GM21367 (cell line): Measurements from ENCODE around the gene EIF4A2.
"Not testable (repeated sequence)": the region's sequence is repeated elsewhere in the genome, so short reads cannot be mapped to it uniquely, and the experiment has no call there.

Experiments
- ATAC-seq: cut with Tn5 transposase; IDR thresholded peaks from one replicate; pipeline ENCODE4 v1.9.1; 2021; ENCODE audit not compliant: unreplicated experiment

EIF4A2 gene

DNA sequence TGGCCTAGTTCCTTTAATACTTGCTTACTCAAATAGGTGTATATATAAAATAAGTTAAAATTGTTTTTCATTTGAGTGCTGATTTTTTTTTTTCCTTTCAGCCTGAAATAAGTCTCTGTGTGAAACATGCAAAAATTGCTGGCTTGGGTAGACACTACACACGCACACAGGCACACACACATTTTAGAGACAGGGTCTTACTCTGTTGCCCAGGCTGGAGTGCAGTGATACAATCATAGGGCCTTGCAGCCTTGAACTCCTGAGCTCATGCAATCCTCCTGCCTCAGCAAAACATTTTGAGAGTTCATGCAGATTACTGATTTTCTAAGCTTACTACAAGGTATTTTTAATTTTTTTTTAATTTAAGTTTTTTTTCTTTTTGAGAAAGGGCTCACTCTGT lies 35.6 kb downstream of the EIF4A2 start:
- no peak for ATAC-seq

- no peak for ATAC-seq
Observed at GRCh38 chr3:186821429-186822387, 38.3 kb downstream of the EIF4A2 start.

GRCh38 chr3:186822388-186822759 lies 39.0 kb downstream of the EIF4A2 start:
- not testable (repeated sequence) for ATAC-seq

DNA sequence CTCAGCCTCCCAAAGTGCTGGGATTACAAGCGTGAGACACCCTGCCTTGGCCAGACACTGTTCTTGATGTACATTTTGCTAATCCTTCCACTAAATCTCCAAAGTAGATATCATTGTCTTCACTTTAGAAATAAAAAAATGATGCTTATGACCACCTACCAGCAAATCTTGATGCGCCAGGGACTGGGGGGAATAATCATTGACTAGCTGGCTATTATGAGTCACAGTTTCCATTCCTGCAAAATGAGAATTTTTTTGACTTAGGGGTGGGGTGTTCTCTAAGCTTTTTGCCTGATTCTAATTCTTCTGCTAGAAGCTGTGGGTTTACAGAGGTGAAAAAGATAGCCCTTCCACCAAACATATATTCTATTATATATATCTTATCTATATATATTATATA lies 40.0 kb downstream of the EIF4A2 start:
- ATAC-seq, result no peak

GRCh38 chr3:186824430-186825139 lies 41.2 kb downstream of the EIF4A2 start:
- ATAC-seq, result no peak

DNA sequence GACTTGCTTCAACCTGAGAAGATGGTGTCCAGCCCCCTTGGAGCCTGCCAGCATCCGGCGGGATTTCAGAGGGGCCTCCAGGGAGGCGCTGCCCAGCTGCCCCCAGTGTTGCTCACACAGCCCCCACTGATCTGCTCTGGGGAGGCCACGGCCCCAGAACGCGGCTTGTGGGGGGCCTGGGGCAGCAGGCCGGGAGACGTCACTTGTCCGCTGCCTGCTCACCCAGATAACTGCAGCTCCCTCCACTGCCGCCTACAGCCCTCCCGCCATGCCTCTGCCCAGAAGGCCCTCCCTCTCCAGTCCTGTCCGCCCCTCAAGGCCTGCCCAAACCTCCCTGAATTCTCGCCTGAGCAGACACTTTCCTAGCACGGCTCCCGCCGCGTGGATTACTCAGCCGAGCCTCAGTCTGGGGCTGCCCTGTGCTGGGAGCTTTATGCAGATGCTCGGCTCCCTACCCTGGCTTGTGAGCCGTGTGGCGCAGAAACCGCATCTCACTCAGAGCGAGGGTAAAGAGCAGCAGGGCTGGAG lies 42.0 kb downstream of the EIF4A2 start:
- no peak for ATAC-seq

DNA sequence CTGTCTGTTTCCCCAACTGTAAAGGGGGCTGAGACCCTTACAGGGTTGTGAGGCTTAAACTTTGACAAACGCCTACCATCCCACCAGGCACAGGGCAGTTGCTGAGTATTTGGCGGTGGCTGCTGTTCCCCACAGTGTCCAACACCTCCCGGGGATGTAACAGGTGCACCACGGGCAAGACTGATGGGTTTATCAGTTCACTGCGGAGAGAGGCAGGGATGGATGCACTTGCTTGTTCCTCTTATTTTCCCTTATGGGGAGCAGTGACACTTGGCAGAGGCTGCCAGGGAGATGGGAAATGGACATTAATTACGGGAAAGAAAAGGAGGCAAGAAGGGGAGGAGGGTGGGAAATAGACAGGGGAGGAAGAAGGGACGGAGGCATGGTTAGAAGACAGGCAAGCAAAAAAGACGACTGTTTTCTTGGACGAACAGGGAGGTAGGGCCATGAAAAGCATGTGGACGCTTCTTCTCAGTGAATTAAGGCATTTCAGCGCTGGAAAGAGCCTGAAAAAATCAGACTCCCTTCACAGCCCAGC lies 42.6 kb downstream of the EIF4A2 start:
- ATAC-seq, result no peak

DNA sequence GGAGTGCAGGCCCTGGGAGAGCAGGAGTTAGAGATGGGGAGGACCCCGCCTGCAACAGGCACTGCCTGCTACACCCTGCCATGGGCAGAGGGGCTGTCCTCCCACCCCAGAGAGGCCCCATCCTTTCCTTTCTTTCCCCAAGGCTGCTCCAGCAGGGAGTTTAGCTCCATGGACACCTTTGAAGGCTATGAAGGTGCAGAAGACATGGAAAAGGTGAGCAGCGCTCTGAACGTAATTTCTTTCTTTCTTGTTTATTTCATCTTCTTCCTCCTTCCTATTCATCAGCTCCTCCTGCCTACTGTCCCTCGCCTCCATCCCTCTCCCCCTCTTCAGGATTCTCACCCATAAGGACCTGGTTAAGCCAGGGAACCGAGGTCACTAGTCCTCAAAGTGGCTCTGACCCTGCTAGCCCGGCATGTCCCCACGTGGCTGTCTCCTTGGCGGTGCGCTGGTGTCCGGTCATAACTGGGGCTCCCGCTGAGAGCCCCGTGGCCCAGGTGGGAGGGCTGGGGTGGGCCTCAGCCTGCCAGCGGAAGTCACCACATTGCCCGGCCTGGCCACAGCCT lies 43.1 kb downstream of the EIF4A2 start:
- no peak for ATAC-seq

GRCh38 chr3:186826976-186827857 lies 43.8 kb downstream of the EIF4A2 start:
- peak; percentile 90 for ATAC-seq

DNA sequence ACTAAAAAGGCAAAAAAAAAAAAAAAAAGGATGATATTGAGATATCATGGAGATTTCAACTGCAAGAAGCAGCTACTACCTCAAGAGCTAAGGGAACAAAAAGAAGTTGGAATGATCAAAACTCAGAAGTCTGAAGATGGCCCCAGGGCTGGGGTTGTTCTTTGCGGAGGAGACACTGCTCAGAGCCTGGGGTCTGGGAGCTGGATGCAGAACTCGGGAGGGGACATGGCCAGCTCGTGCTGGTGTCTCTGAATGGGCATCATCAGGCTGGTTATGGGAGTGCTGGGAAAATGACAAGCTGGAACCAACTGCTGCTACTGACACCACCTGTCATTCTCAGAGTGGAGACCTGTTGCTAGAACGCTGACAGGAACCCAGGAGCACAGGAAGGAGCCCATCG lies 45.0 kb downstream of the EIF4A2 start:
- no peak for ATAC-seq

DNA sequence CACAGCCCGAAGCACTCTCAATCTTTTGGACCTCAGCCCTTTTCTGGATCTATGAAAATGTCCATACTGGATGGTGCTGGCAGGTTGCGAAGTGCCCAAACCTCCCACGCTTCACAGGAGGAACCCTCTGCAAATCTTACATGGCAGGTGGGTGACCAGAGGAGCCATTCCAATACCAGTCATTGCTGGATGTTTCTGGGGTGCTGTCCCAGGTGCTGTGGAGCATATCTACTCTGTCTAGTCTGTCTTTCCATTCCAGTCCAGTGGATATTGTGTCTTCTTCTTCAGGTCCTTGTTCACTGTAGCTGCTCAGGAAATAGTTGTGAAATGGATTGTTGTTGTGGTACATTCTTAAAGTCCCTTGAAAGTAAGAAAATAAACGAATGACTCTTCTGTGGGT lies 48.4 kb downstream of the EIF4A2 start:
- ATAC-seq, result no peak

- no peak for ATAC-seq
Observed at GRCh38 chr3:186832276-186832675, 48.9 kb downstream of the EIF4A2 start.
